Right lung (tissue), 5 donors: Measurements from ENCODE around the gene TTC9B. TPM values are rescaled to one million over a fixed set of nuclear protein-coding genes. Genes with fewer than 3 reads are reported as not detected.
"Not testable (repeated sequence)": the region's sequence is repeated elsewhere in the genome, so short reads cannot be mapped to it uniquely, and the experiment has no call there.

Source experiments
- DNase-seq, 2 donors: peaks; one replicate each; pipeline ENCODE4 v3.0.0-alpha.2; 2013
- polyA plus RNA-seq, 5 donors: library from polyadenylated mRNA; unstranded; fragments of 120-200 nt; gene quantifications; one replicate each; pipeline versions ENCODE4 v1.2.1 to v1.2.3, GENCODE V29; 2013; ENCODE audit warnings: inconsistent platforms in 1 of 5, low replicate concordance in 1 of 5; ENCODE audit not compliant: insufficient read length in 5 of 5, insufficient read depth in 1 of 5

Gene TTC9B
- polyA plus RNA-seq, 5 donors, result 0.12 to 0.31 (median 0.17) TPM; not detected in 2

DNA sequence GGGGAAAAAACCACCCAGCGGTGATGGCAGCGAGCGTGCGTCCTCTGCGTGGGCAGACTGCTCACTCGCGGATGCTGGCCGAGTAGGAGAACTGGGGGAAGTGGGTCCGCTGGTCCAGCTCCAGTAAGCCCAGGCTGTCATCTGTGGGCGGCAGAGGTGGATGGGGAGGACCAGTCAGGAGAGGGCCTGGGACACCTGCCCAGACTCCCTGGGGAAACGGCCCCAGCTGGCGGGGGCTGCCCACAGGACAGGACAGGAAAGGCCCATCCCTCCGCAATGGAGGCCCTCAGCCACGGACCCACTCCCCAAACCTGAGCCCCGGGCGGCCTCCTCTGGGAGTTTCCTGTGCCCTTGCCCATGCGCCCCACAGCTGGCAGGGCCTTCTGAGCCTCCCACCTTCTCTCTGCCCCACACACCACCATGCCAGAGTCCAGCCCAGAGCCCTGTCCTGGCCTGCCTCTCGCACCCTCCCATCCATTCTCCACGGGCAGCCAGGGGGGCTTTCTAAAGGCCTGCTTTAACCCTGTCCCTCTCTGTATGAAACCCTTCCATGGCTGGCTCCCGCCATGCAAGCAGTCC is 15.7 kb upstream of the TTC9B start:
- DNase-seq, result no peak

DNA sequence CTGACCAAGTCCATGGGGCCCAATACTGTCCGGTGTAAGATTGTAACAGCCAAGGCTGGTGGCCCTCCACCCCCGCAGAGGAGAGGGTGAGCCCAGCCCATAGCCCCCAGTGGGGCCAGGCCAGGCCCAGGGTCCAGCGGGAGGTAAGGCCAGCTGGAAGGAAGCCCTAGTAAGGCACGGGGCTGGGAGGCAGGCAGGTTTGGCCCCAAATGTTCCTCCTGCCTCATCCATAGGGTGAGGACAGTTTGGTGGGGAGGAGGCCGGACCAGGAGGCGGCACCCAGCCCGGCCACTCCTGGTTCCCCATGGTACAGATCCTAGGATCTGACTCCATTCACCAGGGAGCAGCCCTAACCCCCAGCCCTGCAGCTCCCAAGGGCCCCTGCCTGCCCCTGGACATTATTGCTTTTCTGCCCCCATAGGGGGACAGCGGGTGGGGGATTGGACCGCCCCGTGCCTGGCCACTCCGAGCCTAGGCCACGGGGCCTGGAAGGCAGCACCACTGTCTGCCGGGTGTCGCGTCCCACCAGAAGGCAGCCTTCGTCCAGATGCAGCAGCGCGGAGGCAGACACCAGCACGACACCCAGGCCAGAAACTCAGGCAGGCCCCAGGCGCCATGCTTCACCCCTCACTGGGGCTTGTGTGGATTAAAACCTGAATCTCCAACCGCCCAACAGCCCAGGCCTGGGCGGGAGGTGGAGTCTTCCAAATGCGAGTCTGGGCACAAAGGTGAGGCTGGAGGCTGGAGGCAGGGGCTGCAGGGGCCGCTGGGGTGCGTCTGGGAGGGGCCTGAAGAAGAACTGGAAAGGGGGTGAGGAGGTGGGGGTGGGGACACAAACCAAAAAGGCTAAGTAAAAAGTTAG is 15.0 kb upstream of the TTC9B start:
- no peak for DNase-seq

DNA sequence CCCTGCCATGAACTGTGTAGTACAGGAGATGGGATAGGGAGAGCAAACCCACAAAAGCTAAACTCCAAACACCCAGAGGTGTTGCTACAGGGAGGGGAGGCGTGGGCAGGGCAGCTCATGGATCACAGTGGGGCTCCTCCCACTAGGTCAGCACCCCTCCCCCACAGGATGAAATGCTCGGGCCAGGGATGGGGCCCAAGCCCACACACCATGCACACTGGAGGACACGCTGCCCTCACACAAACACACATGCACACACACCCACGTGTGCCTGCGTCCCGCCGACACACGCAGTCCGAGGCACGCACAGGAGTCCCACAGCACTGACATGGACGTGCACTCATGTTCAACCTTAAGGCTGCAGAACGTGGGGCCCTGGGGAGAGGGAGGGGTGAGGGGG is 14.3 kb upstream of the TTC9B start:
- no peak for DNase-seq

DNA sequence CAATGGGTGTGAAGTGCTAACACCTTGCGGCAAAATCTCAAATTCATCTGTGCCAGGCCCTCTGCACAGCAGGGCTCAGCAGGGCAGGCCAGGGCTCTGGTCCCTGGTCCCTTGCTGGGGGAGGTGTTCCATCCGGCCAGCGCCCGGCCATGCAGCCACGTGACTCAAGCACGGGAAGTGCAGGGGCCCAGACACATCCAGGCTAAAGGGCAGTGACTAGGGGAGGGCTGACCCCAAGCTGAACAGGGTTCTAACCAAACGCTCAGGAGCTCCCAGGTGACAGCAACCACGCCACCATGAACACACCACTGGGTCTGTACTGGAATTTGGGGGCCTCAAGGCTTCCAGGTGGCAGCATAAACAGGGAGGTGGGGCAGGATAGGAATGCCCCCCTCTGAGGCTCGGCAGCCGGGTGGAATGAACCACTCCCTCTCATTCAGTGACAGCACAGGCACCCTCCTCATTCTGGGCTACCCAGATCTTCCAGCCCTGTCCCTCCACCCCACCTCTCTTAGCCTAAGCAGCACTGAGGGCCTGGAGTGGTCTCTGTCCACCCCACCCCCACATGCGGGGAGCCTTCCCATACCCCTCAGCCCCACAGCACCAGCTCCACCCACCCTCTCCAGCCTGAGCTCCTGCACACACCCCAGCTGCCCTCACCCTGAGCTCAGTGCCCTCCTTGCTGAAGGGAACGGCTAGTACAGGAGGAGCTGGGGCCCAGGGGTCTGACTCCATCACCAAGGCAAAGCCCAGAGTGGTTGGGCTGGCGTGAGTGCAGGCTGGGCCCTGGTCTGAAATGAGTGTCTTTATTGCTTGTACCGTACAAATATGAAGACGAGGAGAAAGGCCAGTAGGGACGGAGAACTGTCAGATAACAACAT is 13.6 kb upstream of the TTC9B start:
- DNase-seq, result peak in 1 of 2 donors; percentile 28

DNA sequence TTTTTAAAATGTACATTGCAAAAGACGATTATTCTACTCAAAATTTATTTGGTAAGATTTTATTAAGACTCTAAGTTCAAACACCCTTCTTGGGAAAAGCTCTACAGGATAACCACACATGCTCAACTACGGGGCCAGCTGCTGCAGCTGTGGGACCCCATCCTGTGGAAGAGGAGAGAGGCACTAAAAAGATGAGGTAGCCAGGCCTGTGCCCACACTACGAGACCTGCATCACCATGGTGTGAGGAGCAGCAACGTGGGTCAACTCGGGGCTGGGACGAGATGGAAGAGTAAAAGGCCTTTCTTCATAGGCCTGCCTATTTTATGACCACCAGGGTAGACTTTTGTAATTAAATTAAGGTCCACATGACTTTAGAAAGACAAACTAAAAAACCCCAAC is 12.9 kb upstream of the TTC9B start:
- no peak for DNase-seq

DNA sequence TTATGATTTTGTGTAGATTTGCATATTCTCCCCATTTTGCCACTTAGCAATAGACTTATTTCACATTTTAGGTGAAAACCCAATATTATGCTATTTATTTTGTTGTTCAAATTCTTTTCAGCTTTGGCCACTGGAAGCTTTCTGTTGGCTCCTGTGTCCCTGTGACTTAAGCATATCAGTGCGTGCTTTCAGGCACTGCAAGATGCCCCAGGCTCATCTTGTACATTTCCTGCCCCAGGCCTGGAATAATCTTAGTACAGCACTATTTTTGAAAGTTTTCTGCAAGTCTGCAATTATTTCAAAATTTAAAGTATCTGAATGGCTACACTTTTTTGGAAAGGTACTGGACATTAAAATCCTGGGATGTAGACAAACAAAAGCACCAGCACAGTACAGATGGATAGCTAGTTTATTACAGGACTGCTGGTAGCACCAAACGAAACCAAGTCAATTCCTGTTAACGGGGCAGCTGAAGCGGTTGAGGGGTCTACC is 11.8 kb upstream of the TTC9B start:
- no peak for DNase-seq

DNA sequence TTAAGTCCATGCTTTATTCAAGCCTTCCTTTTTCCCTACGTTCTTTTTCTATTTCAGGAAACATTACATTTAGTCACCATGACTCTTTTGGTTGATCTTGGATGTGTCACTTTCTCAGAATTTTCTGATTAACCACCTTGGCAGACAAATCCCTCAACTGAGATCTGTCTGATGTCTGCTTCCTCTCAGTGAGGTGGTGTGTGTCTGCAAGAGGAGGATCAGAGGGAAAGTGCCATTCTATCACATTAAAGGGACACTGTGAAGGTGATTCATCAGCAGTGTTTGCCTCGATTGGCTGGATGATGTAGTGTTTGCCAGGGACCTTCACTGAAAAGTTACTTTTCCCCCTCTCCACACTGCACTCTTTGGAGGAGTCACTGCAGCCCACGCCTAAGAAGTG is 11.3 kb upstream of the TTC9B start:
- DNase-seq, result no peak

DNA sequence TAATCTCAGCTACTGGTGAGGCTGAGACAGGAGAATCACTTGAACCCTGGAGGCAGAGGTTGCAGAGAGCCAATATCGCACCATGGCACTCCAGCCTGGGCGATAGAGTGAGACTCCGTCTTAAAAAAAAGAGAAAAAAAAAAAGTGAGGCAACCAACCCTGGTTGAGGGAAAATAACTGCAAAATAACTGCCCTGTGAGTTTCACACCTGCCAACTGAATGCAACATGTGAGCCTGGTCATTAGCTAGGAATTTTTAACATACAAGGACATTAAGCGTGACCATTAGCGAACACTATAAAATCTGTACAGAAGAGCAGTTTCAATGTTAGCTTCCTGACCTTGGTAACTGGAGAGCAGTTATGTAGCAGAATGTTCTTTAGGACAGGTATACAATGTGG is 10.7 kb upstream of the TTC9B start:
- no peak for DNase-seq

DNA sequence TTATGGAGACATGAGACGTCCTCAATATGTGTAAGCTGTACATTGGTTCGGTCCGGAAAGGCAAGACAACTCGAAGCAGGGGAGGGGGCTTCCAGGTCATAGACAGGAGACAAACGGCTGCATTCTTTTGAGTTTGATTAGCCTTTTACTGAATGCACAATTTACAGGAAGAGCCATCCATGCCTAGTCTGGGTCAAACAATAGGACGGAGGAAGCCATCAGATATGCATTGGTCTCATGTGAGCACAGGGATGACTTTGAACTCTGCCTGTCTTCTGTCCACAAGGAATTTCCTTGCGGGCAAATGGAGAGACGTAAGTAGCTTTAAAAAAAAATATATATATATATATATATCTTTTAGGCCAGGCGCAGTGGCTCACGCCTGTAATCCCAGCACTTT is 10.2 kb upstream of the TTC9B start:
- no peak for DNase-seq

DNA sequence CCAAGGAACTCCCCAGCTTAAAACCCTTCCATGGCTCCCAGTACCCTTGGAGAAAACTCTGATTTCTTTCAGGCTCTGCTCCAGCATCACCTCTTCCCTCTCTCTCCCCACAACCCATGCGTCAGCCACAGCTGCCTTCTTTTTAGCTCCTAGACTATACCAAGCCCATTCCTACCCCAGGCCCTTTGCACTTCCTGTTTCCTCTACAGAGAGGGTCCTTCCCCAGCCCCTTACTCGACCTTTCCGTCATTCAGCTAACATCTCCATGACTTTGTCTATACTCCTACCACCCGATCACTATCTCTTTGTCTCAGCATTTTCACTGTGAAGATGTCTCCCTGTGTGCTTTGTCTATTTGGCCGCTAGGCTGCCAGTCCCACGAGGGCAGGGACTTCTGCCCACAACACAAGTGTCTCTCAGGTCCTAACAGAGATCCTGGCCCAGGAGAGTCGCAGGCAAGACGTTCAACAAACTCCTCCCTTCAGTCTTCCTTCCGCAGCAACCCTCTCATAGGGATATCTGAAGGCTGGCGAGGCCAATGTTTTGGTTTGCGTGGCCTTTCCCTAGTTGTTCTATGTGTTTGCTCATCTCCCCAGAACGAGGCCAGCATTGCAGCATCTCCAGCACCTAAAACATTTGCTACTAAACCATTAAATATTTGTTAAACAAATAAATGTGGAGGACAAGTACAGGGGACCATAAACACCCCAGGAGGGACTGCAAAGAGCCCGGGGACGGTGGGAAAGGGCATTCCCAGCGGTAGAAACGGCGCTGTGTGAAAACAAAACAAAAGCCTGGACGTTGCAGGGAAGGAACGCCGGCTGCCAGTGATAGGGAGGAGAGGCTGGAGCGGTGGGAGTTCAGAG is 7.5 kb upstream of the TTC9B start:
- DNase-seq, result no peak

DNA sequence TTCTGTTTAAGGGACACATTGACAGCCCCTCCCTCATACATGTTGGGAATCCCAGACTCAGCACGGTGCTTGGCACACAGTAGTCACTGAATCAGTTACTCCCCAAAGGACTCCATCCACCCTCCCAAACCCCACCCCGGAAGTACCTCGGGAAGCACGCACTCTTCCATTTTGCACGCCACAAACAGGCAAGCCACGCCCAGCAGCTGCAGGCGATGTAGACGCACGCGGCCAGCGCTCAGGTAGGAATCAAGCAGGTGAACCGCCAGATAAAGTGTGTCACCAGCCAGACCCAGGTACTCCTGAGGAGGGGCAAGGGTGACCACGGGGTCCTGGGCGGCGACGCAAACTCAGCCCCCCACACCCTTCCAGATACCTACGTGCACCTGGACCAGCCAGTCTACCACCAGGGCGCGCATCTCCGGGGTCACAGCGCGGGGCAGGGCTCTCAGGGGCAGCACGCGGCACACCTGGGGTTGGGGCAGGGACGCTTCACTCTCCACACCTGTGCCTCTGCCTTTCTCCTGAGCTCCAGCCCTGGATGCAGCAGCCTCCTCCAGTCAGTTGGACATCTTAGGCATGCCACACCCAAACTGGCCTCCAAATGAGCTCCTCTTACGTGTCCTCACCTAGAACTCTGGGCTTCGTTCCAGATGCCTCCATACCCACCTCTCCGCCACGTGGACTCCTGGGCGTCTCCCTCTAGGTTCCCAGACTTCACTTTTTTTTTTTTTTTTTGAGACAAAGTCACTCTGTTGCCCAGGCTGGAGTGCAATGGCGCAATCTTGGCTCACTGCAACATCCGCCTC is 6.4 kb upstream of the TTC9B start:
- DNase-seq, result no peak

DNA sequence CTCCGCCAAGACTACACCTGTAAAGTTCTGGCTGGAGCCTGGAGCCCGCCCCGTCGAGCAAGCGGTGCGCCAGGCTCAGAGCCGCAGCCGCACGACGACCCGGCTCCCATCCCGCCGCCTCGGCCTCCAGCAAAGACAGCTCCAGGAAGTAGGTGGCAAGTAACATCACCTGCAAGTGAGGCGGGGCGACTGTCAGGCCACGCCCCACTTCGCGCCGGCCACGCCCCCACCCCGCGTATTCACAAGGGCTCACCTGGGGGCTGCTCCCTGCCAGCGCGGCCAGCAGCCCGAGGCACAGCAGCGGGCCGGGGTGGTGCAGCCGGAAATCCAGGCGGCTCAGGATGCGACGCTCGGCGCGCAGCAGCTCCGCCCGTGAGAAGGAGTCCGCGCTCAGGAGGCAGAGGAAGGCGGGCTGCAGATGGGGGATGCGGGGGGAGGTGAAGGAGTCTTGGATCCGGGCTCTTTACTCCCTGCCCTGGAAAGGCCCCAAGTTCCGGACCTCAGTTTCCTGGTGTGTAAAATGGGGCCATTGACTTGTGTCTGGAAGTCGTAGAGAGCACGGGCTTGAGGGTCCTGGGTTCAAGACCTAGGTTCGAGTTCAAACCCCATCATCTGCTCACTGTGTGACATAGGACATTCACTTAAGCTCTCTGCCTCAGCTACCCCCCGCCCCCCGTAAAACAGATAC is 5.1 kb upstream of the TTC9B start:
- DNase-seq, result no peak

DNA sequence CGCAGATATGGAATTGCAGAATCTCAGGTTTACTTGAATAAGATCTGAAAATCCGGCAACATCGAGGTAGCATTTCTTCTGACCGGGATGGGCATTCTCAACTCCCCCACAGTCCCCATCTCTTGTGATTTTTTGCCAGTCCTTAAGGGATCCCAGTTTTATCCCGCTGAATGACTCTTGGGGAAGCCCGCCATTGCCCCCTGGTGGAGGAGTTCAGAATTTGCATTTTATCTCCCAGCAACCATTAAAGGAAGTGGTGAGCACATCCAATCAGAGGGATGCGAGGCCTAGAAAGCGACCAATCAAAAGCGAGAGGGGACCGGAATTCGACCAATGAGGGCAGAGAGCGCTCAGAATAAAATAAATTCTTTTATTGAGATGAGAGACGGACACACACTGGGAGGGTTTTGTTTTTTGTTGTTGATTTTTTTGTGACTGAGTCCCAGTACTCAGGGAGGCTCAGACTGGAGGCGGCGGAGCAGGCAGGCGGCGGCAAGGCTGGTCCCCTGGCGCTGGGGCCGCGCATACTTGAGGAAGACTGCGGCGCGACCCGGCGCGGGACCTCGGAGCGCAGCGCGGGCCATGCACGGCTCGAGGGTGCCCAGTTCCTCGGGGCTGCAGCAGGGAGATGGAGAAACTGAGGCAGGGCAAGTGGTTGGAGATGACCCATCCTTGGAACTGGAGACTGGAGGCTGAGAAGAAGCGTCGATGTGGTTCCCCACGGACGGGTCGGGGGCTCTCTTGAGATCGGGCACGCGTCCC is 3.9 kb upstream of the TTC9B start:
- DNase-seq, result peak; percentile 60 to 75

DNA sequence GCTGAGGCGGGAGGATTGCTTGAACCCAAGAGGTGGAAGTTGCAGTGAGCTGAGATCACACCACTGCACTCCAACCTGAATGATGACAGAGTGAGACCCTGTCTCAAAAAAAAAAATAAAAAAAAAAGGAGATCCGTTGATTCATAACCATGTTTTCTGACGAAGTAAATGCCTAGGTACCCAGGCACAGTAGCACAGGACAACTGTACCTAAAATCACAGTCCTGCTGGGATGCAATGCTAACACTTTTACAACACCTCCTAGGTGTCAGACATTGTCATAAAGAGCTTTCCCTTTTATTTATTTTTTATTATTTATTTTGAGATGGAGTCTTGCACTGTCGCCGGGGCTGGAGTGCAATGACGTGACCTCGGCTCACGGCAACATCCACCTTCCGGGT is 2.5 kb upstream of the TTC9B start:
- DNase-seq, result no peak

DNA sequence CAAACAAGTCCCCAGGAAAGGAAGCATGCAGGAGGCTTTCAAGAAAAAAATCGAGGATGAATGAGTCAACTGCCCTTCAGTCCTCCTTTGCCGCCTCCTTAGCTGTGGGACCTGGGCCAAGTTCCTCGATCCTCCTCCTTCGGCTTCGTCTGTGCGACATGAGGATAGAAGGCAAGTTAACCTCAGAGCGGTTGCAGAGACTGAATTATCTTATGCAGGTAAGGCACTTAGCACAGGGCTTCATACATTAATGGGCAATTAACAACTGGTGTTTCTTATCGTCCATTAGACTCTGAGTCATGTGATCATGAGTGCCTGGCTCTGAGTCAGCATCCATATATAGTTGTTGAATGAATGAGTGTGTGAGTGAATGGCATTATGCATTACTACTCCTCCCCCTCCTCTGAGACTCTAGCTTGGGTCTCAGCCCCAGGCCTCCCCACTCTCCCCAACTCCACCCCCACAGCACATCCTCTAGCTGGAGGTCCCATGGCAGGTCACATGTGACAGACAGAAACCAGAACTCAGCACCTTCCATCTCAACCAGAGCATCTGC is 1.6 kb upstream of the TTC9B start:
- no peak for DNase-seq

DNA sequence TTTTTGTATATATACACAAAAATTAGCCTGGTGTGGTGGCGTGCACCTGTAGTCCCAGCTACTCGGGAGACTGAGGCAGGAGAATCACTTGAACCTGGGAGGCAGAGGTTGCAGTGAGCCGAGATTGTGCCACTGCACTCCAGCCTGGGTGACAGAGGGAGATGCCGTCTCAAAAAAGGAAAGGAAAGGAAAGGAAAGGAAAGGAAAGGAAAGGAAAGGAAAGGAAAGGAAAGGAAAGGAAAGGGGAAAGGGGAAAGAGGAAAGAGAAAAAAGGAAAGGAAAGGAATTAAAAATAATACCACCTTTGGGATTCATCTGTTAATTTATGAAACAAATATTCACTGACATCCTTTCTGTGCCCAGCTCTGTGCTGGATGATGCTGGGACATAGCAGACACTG is 845 bp upstream of the TTC9B start:
- not testable (repeated sequence) for DNase-seq

DNA sequence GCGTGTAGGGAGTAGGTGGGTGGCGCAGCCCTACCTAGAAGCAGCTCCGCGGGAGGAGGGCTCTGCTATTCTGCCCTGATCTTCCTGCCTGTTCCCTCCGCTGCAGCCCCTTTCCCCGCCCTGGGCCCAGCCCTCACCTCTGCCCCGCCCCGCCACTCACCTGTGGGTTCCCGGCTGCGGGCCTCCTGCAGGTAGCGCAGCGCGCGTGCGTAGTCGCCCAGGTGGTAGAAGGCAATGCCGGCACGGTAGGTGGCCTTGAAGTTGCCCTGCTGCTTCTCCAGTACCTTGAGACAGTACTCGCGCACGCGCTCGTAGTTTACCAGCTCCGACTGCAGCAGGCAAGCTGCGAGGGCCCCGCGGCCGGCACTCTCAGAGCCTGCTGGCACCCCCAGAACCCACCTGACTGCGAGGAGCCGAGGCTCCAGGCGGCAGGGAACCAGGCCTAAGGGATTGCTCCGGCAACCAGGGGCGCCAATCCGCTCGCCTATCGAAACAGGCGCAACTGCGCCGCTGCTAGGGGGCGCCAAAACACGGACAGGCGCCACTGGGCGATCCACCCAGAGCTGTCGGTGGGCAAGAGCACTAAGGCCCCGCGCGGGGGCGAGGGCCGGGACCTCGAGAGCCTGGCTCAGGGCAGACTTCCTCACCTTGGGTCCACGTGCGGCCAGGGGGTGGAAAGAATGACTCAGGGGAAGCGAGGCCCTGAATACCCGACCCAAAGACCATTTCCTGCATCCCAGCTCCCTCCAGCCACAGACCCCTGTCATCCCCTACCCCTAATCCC is 965 bp downstream of the TTC9B start:
- no peak for DNase-seq

DNA sequence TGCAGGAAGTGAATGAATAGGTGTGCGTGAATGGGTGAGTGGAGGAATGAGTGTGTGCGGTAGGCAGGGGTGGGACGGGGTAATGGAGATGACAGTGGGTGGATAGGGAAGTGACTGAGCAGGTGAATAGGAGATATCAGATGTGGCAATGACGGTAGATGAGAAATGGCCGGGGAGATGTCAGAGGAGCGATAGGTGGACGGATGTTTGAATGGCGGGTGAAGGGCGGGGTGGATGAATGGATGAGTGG is 1.5 kb downstream of the TTC9B start:
- no peak for DNase-seq
